HTERT RPE-1 (cell line): ENCODE measurements around the gene BARX2.

Source experiments
- in situ Hi-C: fragments of 300-500 bp; cut with MboI; formaldehyde crosslinking; loops from 4 replicates; pipeline ENCODE4 v1.14.3; 2020; ENCODE audit warnings: low sequenced_read_pairs

Gene BARX2

GRCh38 chr11:129375751-129376657 lies at the start of gene BARX2:
TSS of gene BARX2 (plus strand) at chr11:129375848. CDS start at chr11:129376036, 188 bp downstream.
- in situ Hi-C loops, result no loop called here

GRCh38 chr11:129326921-129327320 lies 48.7 kb upstream of the BARX2 start:
- in situ Hi-C loops, result loop anchor here (25.0 kb wide), 1 partner anchor 215 kb away; no protein-coding TSS in a partner anchor

- in situ Hi-C loops, result loop anchor here (25.0 kb wide), 1 partner anchor 215 kb away; no protein-coding TSS in a partner anchor
Observed at GRCh38 chr11:129327708-129328107, 47.9 kb upstream of the BARX2 start.

GRCh38 chr11:129328756-129329155 lies 46.9 kb upstream of the BARX2 start:
- in situ Hi-C loops, result loop anchor here (25.0 kb wide), 1 partner anchor 216 kb away; no protein-coding TSS in a partner anchor

GRCh38 chr11:129331217-129331616 lies 44.4 kb upstream of the BARX2 start:
- in situ Hi-C loops, result loop anchor here (25.0 kb wide), 1 partner anchor 219 kb away; no protein-coding TSS in a partner anchor

- in situ Hi-C loops, result loop anchor here (25.0 kb wide), 1 partner anchor 220 kb away; no protein-coding TSS in a partner anchor
Observed at GRCh38 chr11:129331871-129332274, 43.8 kb upstream of the BARX2 start.

GRCh38 chr11:129333873-129334272 lies 41.8 kb upstream of the BARX2 start:
- in situ Hi-C loops, result loop anchor here (25.0 kb wide), 1 partner anchor 222 kb away; no protein-coding TSS in a partner anchor

GRCh38 chr11:129344301-129344940 lies 31.2 kb upstream of the BARX2 start:
- in situ Hi-C loops, result loop anchor here (25.0 kb wide), 1 partner anchor 232 kb away; no protein-coding TSS in a partner anchor

GRCh38 chr11:129346916-129347315 lies 28.7 kb upstream of the BARX2 start:
- in situ Hi-C loops, result loop anchor here (25.0 kb wide), 1 partner anchor 235 kb away; no protein-coding TSS in a partner anchor

GRCh38 chr11:129348813-129349212 lies 26.8 kb upstream of the BARX2 start:
- in situ Hi-C loops, result loop anchor here (25.0 kb wide), 1 partner anchor 237 kb away; no protein-coding TSS in a partner anchor

- in situ Hi-C loops, result no loop called here
Observed at GRCh38 chr11:129352676-129353075, 23.0 kb upstream of the BARX2 start.

GRCh38 chr11:129354691-129355090 lies 21.0 kb upstream of the BARX2 start:
- in situ Hi-C loops, result no loop called here

GRCh38 chr11:129359748-129360147 lies 15.9 kb upstream of the BARX2 start:
- in situ Hi-C loops, result no loop called here

- in situ Hi-C loops, result no loop called here
Observed at GRCh38 chr11:129364143-129364654, 11.4 kb upstream of the BARX2 start.

- in situ Hi-C loops, result no loop called here
Observed at GRCh38 chr11:129365816-129366215, 9.8 kb upstream of the BARX2 start.

GRCh38 chr11:129366737-129367597 lies 8.7 kb upstream of the BARX2 start:
- in situ Hi-C loops, result no loop called here

- in situ Hi-C loops, result no loop called here
Observed at GRCh38 chr11:129368889-129369672, 6.6 kb upstream of the BARX2 start.

- in situ Hi-C loops, result no loop called here
Observed at GRCh38 chr11:129370715-129371114, 4.9 kb upstream of the BARX2 start.
